GM12878 (cell line): ENCODE data around the gene OR7G2. TPM values are rescaled to one million over a fixed set of nuclear protein-coding genes. Genes with fewer than 3 reads are reported as not detected.

Experiments
- ATAC-seq: fragments of 200-7000 bp; cut with Tn5 transposase; 3 replicates; pipeline ENCODE4 v1.9.1; 2020; ENCODE audit warnings: mild to moderate bottlenecking, moderate library complexity
- BruUV-seq: library from RNA; stranded (reverse); fragments of 400-500 nt; replicated peaks from 2 replicates; lab custom pipeline; 2021; lab: Mats Ljungman, UMichigan
- CTCF ChIA-PET: fragments of 300-600 bp; sonication (Branson Sonifier 250); formaldehyde crosslinking; extraction: SDS; loops from one replicate; lab custom pipeline; 2021; ENCODE audit warnings: inconsistent platforms; lab: Yijun Ruan, JAX
- POLR2A ChIA-PET: fragments of 350-600 bp; formaldehyde crosslinking; extraction: SDS; loops from one replicate; lab custom pipeline; 2021; ENCODE audit warnings: inconsistent platforms; lab: Charles Lee
- RAD21 ChIA-PET: fragments of 300-600 bp; sonication (Branson Sonifier 250); formaldehyde crosslinking; loops from one replicate; lab custom pipeline; 2023; ENCODE audit warnings: antibody characterized with exemption; ENCODE audit not compliant: unreplicated experiment; lab: Charles Lee
- SMC1A ChIA-PET: fragments of 300-600 bp; sonication (Branson Sonifier 250); formaldehyde crosslinking; loops from one replicate; lab custom pipeline; 2023; ENCODE audit not compliant: unreplicated experiment, uncharacterized antibody; lab: Charles Lee
- DNase-seq: peaks from one replicate; pipeline ENCODE4 v3.0.0-alpha.2; 2011; ENCODE audit warnings: low read depth, low spot score
- FAIRE-seq: peaks from 3 replicates; lab custom pipeline; 2011; peaks lifted over from hg19 to GRCh38; lab: Jason Lieb, UNC
- H2AFZ ChIP-seq: 2 replicates; pipeline ENCODE4 v1.6.0; 2011; ENCODE audit warnings: low read depth, low read length, control low read depth; ENCODE audit not compliant: control insufficient read depth
- H3K27ac ChIP-seq: 2 replicates; pipeline ENCODE4 v1.5.1; 2011; ENCODE audit warnings: control low read depth; ENCODE audit not compliant: control insufficient read depth, insufficient read depth
- H3K27me3 ChIP-seq, 2 experiments: replicated peaks in 1 of 2; 2 replicates each; pipeline versions ENCODE4 v1.6.0 to v1.6.1; 2011; ENCODE audit warnings: low read length in 1 of 2; ENCODE audit not compliant: control insufficient read depth in 2 of 2, insufficient read depth in 2 of 2
- H3K36me3 ChIP-seq, 2 experiments: 2 replicates each; pipeline ENCODE4 v1.5.1; 2011; ENCODE audit warnings: low read length in 1 of 2; ENCODE audit not compliant: control insufficient read depth in 2 of 2, insufficient read depth in 2 of 2
- H3K4me1 ChIP-seq: 2 replicates; pipeline ENCODE4 v1.6.1; 2011; ENCODE audit warnings: mild to moderate bottlenecking, low read length, moderate library complexity, mixed read lengths; ENCODE audit not compliant: control insufficient read depth, insufficient read depth
- H3K4me2 ChIP-seq: 2 replicates; pipeline ENCODE4 v1.6.0; 2011; ENCODE audit warnings: control low read depth; ENCODE audit not compliant: control insufficient read depth, insufficient read depth
- H3K4me3 ChIP-seq: fragments of 200-600 bp; sonication (generic); 2 replicates; pipeline ENCODE4 v1.5.1; 2016
- H3K79me2 ChIP-seq: 2 replicates; pipeline ENCODE4 v1.6.0; 2011; ENCODE audit warnings: low read length; ENCODE audit not compliant: control insufficient read depth, insufficient read depth
- H3K9ac ChIP-seq: 2 replicates; pipeline ENCODE4 v1.8.0; 2011; ENCODE audit warnings: low read length, control low read depth, mixed read lengths; ENCODE audit not compliant: control insufficient read depth, insufficient read depth
- H3K9me3 ChIP-seq: replicated peaks from 3 replicates; pipeline ENCODE4 v1.5.1; 2011; ENCODE audit warnings: mild to moderate bottlenecking, low read length; ENCODE audit not compliant: control insufficient read depth, insufficient read depth
- H4K20me1 ChIP-seq: 2 replicates; pipeline ENCODE4 v1.6.0; 2011; ENCODE audit not compliant: control insufficient read depth, insufficient read depth
- ASH2L ChIP-seq: fragments of 300-600, 200-600 bp; sonication (generic); IDR thresholded peaks from 2 replicates; pipeline ENCODE4 v1.6.1; 2017; ENCODE audit warnings: low read depth, mild to moderate bottlenecking, borderline replicate concordance
- CBX3 ChIP-seq: fragments of 200-600 bp; sonication (generic); IDR thresholded peaks from 2 replicates; pipeline ENCODE4 v1.6.1; 2016; ENCODE audit warnings: low read depth, borderline replicate concordance
- CUX1 ChIP-seq: IDR thresholded peaks from 2 replicates; pipeline ENCODE4 v1.6.1; 2012; ENCODE audit warnings: improper control_type of control experiment, low read depth, low read length; ENCODE audit not compliant: insufficient replicate concordance
- MYC ChIP-seq: IDR thresholded peaks from 2 replicates; pipeline ENCODE4 v1.6.1; 2011; ENCODE audit warnings: mild to moderate bottlenecking, low read length, moderate library complexity, inconsistent platforms; ENCODE audit not compliant: insufficient read depth, insufficient replicate concordance, insufficient read length, severe bottlenecking
- POLR2A ChIP-seq: IDR thresholded peaks from 2 replicates; pipeline ENCODE4 v1.6.1; 2011; ENCODE audit warnings: low read depth, mild to moderate bottlenecking, low read length
- ZNF384 ChIP-seq: IDR thresholded peaks from 2 replicates; pipeline ENCODE4 v1.6.1; 2012; ENCODE audit warnings: low read depth, mild to moderate bottlenecking, low read length, improper control_type of control experiment, borderline replicate concordance
- ZNF687 ChIP-seq: fragments of 450-650 bp; IDR thresholded peaks from 2 replicates; pipeline ENCODE4 v1.6.1; 2017; ENCODE audit warnings: mild to moderate bottlenecking, moderate library complexity
- WGBS: methylation state at CpG from one replicate; pipeline ENCODE4 v1.1.6; 2016; ENCODE audit warnings: low lambda C conversion rate; ENCODE audit not compliant: insufficient replicate concordance, insufficient coverage; ENCODE audit errors: missing lambda C conversion rate; 5-methylcytosine and 5-hydroxymethylcytosine counted together
- in situ Hi-C: fragments of 300-500 bp; cut with MboI; formaldehyde crosslinking; loops from 9 replicates; pipeline ENCODE4 v1.14.3; 2018; ENCODE audit warnings: mixed read lengths
- intact Hi-C: fragments of 100-400 bp; cut with micrococcal nuclease; formaldehyde crosslinking; loops from one replicate; pipeline ENCODE4 v1.14.2; 2022; ENCODE audit not compliant: unreplicated experiment
- polyA plus RNA-seq, 11 experiments: library from polyadenylated mRNA; depleted of rRNA in 4 of 11; unstranded in 6 of 11; stranded (reverse) in 5 of 11; fragments of >200 nt; fragmentation: Nextera tagmentation in 4 of 11; fragmentation: Illumina TruSeq in 1 of 11; extraction: Ambion mirVana in 4 of 11; extraction: Trizol in 1 of 11; gene quantifications; 1 replicate in 1 of 11; 2 replicates in 10 of 11; pipeline versions ENCODE4 v1.2.1 to v1.2.3, GENCODE V29; 2011 to 2016; ENCODE audit warnings: inconsistent platforms in 2 of 11, missing spikeins in 2 of 11, low read depth in 1 of 11
- total RNA-seq, 4 experiments: library from RNA; depleted of rRNA in 3 of 4; stranded (reverse); fragments of >200 nt in 3 of 4; fragmentation: Illumina TruSeq in 1 of 4; extraction: Trizol in 1 of 4; gene quantifications; 2 replicates each; pipeline versions ENCODE4 v1.2.1 to v1.2.3, GENCODE V29; 2013 to 2021

Gene OR7G2
- total and polyA plus RNA-seq, 10 of the 15 experiments (the other 5 are each of a cell fraction or from before 2014, with no cell fraction given), result not detected

GRCh38 chr19:9065457-9066014 is 41.7 kb downstream of the OR7G2 start:
- SMC1A ChIA-PET, result no interaction called here
- POLR2A ChIA-PET, result no interaction called here
- H3K9ac ChIP-seq, result no peak overlapping the region
- H3K27ac ChIP-seq, result no peak overlapping the region
- H4K20me1 ChIP-seq, result no peaks in the 10 kb centered on the region
- intact Hi-C loops, result no loop called here
- RAD21 ChIA-PET, result no interaction called here
- no peaks in the 10 kb centered on the region; the same call in 2 of the 3 replicates for H3K9me3 ChIP-seq
- no peak for ATAC-seq
- no peaks in the 10 kb centered on the region for H3K79me2 ChIP-seq
- TF ChIP-seq ZNF687 (no peak), POLR2A (no peak), ZNF384 (no peak)
- no peaks in the 10 kb centered on the region for H3K36me3 ChIP-seq
- BruUV-seq, result no TSS peak
- 23% methylated on average over 12 of the region's 12 CpGs for WGBS
- DNase-seq, result no peak
- in situ Hi-C loops, result no loop called here
- H2AFZ ChIP-seq, result no peak overlapping the region
- H3K4me3 ChIP-seq, result no peak overlapping the region
- H3K4me1 ChIP-seq, result no peaks in the 10 kb centered on the region
- H3K4me2 ChIP-seq, result no peak overlapping the region
- FAIRE-seq, result no peak
- CTCF ChIA-PET, result interaction anchor here (0.6 kb wide), 1 partner anchor 10 kb away, joined by 3 read pairs; no protein-coding TSS in a partner anchor
- H3K27me3 ChIP-seq, result no peaks in the 10 kb centered on the region

GRCh38 chr19:9061879-9062278 is 45.4 kb downstream of the OR7G2 start:
- ATAC-seq (no peak), DNase-seq (no peak), FAIRE-seq (no peak)
- ChIA-PET SMC1A (no interaction called here), POLR2A (no interaction called here), RAD21 (no interaction called here), CTCF (no interaction called here)
- H3K27me3 ChIP-seq, result no peaks in the 10 kb centered on the region
- no peaks in the 10 kb centered on the region for H3K4me1 ChIP-seq
- no peak overlapping the region for H3K9ac ChIP-seq
- no peaks in the 10 kb centered on the region for H4K20me1 ChIP-seq
- BruUV-seq, result no TSS peak
- in situ Hi-C loops (no loop called here), intact Hi-C loops (no loop called here)
- H3K4me3 ChIP-seq, result no peak overlapping the region
- no peak overlapping the region for H3K4me2 ChIP-seq
- H3K27ac ChIP-seq, result no peak overlapping the region
- H3K9me3 ChIP-seq, result no peaks in the 10 kb centered on the region; the same call in 2 of the 3 replicates
- no peaks in the 10 kb centered on the region for H3K79me2 ChIP-seq
- no peak overlapping the region for H2AFZ ChIP-seq
- 33% methylated on average over 8 of the region's 8 CpGs for WGBS
- H3K36me3 ChIP-seq, result no peaks in the 10 kb centered on the region
- TF ChIP-seq CUX1 (no peak), MYC (no peak), ASH2L (no peak), CBX3 (no peak)
